ENCODE measurements around the gene ZNF217. TPM values are rescaled to one million over a fixed set of nuclear protein-coding genes. Genes with fewer than 3 reads are reported as not detected.

Gene ZNF217
- total and polyA plus RNA-seq, 9 of the 15 experiments (the other 6 are each of a cell fraction or from before 2014, with no cell fraction given): 3.0 to 41.8 (median 16.8) TPM

DNA sequence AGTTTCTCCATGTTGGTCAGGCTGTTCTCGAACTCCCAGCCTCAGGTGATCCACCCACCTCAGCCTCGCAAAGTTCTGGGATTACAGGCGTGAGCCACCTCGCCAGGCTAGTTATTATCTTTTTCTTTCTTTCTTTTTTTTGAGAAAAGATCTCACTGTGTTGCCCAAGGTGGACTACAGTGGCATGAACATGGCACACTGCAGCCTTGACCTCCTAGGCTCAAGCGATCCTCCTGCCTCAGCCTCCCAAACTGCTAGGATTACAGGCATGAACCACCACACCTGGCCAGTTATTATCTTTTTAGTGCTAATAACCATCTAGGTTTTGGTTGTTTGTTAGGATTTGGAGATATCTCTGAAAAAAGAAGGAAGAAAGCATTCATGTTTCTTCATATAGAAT lies 35.8 kb upstream of the ZNF217 start:
- Histone ChIP-seq H3K36me3 (ENCODE audit: control insufficient read depth, insufficient read depth, low read length) (no peaks in the 10 kb centered on the region), H3K27ac (ENCODE audit: extremely low read depth, low read depth, low read length) (no peak overlapping the region), H3K9me3 (replicated peaks; ENCODE audit: control insufficient read depth, insufficient read depth, low read depth, low read length) (no peaks in the 10 kb centered on the region), H3K4me2 (ENCODE audit: insufficient read depth, low read length) (no peak overlapping the region), H4K20me1 (replicated peaks; ENCODE audit: control insufficient read depth, insufficient read depth, low read length) (no peaks in the 10 kb centered on the region), H3K27me3 (ENCODE audit: control insufficient read depth in 2 of 2, insufficient read depth in 2 of 2, low read length in 2 of 2) (no peaks in the 10 kb centered on the region), H3K79me2 (ENCODE audit: control insufficient read depth, insufficient read depth, low read length) (no peaks in the 10 kb centered on the region), H2AFZ (ENCODE audit: low read depth, low read length) (no peak overlapping the region), H3K4me3 (no peak overlapping the region), H3K9me1 (ENCODE audit: control insufficient read depth, insufficient read depth, low read length) (no peaks in the 10 kb centered on the region), H3K9ac (ENCODE audit: insufficient read depth in 1 of 2, low read depth in 2 of 2, low read length in 2 of 2) (no peak overlapping the region), H3K4me1 (replicated peaks in 1 of 2; ENCODE audit: control insufficient read depth in 2 of 2, insufficient read depth in 2 of 2, low read length in 2 of 2) (peaks cover 0 to 5% of the 10 kb centered on the region in 2 experiments; a peak in 3 of 5 replicates)
- FAIRE-seq: no peak
- CTCF ChIA-PET (ENCODE audit: low intra/inter-chr PET ratio): no interaction called here
- DNase-seq (ENCODE audit: extremely low read depth in 1 of 4, low spot score in 3 of 4): no peak
- WGBS (ENCODE audit: insufficient coverage, low coverage, missing lambda C conversion rate): 87% methylated on average over 5 of the region's 5 CpGs
- TF ChIP-seq, protein P1, sequence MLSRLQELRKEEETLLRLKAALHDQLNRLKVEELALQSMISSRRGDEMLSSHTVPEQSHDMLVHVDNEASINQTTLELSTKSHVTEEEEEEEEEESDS (CRISPR knock-in tag; IDR thresholded peaks at IDR 0.05): no peak
- TF ChIP-seq TAF15 (IDR thresholded peaks at IDR 0.05; ENCODE audit: low read depth, low read length) (no peak), EWSR1 (IDR thresholded peaks at IDR 0.05; ENCODE audit: borderline replicate concordance, low read depth, partially characterized antibody) (peak; percentile 48), CCAR2 (IDR thresholded peaks at IDR 0.05; ENCODE audit: low read depth, low read length) (no peak), FOXJ3 (CRISPR knock-in tag; IDR thresholded peaks at IDR 0.05) (no peak), PHB (CRISPR knock-in tag; IDR thresholded peaks at IDR 0.05) (no peak), NR2C2 (CRISPR knock-in tag; IDR thresholded peaks at IDR 0.05) (no peak), NR2C2 (tag; IDR thresholded peaks at IDR 0.05) (no peak)
- TF ChIP-seq, protein P2, sequence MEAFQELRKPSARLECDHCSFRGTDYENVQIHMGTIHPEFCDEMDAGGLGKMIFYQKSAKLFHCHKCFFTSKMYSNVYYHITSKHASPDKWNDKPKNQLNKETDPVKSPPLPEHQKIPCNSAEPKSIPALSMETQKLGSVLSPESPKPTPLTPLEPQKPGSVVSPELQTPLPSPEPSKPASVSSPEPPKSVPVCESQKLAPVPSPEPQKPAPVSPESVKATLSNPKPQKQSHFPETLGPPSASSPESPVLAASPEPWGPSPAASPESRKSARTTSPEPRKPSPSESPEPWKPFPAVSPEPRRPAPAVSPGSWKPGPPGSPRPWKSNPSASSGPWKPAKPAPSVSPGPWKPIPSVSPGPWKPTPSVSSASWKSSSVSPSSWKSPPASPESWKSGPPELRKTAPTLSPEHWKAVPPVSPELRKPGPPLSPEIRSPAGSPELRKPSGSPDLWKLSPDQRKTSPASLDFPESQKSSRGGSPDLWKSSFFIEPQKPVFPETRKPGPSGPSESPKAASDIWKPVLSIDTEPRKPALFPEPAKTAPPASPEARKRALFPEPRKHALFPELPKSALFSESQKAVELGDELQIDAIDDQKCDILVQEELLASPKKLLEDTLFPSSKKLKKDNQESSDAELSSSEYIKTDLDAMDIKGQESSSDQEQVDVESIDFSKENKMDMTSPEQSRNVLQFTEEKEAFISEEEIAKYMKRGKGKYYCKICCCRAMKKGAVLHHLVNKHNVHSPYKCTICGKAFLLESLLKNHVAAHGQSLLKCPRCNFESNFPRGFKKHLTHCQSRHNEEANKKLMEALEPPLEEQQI (IDR thresholded peaks at IDR 0.05): no peak
- TF ChIP-seq, protein P3, sequence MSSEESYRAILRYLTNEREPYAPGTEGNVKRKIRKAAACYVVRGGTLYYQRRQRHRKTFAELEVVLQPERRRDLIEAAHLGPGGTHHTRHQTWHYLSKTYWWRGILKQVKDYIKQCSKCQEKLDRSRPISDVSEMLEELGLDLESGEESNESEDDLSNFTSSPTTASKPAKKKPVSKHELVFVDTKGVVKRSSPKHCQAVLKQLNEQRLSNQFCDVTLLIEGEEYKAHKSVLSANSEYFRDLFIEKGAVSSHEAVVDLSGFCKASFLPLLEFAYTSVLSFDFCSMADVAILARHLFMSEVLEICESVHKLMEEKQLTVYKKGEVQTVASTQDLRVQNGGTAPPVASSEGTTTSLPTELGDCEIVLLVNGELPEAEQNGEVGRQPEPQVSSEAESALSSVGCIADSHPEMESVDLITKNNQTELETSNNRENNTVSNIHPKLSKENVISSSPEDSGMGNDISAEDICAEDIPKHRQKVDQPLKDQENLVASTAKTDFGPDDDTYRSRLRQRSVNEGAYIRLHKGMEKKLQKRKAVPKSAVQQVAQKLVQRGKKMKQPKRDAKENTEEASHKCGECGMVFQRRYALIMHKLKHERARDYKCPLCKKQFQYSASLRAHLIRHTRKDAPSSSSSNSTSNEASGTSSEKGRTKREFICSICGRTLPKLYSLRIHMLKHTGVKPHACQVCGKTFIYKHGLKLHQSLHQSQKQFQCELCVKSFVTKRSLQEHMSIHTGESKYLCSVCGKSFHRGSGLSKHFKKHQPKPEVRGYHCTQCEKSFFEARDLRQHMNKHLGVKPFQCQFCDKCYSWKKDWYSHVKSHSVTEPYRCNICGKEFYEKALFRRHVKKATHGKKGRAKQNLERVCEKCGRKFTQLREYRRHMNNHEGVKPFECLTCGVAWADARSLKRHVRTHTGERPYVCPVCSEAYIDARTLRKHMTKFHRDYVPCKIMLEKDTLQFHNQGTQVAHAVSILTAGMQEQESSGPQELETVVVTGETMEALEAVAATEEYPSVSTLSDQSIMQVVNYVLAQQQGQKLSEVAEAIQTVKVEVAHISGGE (CRISPR knock-in tag; IDR thresholded peaks at IDR 0.05): peak in 1 of 3 experiments; percentile 90; a peak in 2 of 6 replicates
- TF ChIP-seq, protein P4, sequence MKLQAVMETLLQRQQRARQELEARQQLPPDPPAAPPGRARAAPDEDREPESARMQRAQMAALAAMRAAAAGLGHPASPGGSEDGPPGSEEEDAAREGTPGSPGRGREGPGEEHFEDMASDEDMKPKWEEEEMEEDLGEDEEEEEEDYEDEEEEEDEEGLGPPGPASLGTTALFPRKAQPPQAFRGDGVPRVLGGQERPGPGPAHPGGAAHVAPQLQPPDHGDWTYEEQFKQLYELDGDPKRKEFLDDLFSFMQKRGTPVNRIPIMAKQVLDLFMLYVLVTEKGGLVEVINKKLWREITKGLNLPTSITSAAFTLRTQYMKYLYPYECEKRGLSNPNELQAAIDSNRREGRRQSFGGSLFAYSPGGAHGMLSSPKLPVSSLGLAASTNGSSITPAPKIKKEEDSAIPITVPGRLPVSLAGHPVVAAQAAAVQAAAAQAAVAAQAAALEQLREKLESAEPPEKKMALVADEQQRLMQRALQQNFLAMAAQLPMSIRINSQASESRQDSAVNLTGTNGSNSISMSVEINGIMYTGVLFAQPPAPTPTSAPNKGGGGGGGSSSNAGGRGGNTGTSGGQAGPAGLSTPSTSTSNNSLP (IDR thresholded peaks at IDR 0.05; ENCODE audit: borderline replicate concordance, low read depth, low read length): no peak
- TF ChIP-seq, protein P5, sequence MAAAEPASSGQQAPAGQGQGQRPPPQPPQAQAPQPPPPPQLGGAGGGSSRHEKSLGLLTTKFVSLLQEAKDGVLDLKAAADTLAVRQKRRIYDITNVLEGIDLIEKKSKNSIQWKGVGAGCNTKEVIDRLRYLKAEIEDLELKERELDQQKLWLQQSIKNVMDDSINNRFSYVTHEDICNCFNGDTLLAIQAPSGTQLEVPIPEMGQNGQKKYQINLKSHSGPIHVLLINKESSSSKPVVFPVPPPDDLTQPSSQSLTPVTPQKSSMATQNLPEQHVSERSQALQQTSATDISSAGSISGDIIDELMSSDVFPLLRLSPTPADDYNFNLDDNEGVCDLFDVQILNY (CRISPR knock-in tag; IDR thresholded peaks at IDR 0.05): no peak
- POLR2A ChIA-PET: no interaction called here
- in situ Hi-C loops (cut with MboI): no loop called here
- BruUV-seq (replicated peaks): no TSS peak
- intact Hi-C loops (cut with micrococcal nuclease): no loop called here
- ATAC-seq: no peak
